ENCODE measurements around the gene STAG1.

- no peak for TF ChIP-seq MAX (CRISPR knock-in tag; IDR thresholded peaks at IDR 0.05)
- TF ChIP-seq POLR2A (conservative IDR thresholded peaks at IDR 0.05): no peak
- no peak for TF ChIP-seq ZNF444 (CRISPR knock-in tag; IDR thresholded peaks at IDR 0.05)
- no peak for TF ChIP-seq ZNF280B (CRISPR knock-in tag; IDR thresholded peaks at IDR 0.05)
- no peak for TF ChIP-seq NFXL1 (CRISPR knock-in tag; IDR thresholded peaks at IDR 0.05)
- TF ChIP-seq POLR2AphosphoS5 (IDR thresholded peaks at IDR 0.05; ENCODE audit: control insufficient read depth, insufficient read depth, low read depth, low read length): no peak
- no peak for TF ChIP-seq USF2 (CRISPR knock-in tag; IDR thresholded peaks at IDR 0.05)
- no peak for TF ChIP-seq ZNF239 (CRISPR knock-in tag; IDR thresholded peaks at IDR 0.05)
- no peak for TF ChIP-seq TOE1 (IDR thresholded peaks at IDR 0.05; ENCODE audit: borderline replicate concordance)
- TF ChIP-seq TOE1 (CRISPR knock-in tag; IDR thresholded peaks at IDR 0.05; ENCODE audit: borderline replicate concordance, low read depth): no peak
- no peak for TF ChIP-seq TBP (optimal IDR thresholded peaks at IDR 0.05; ENCODE audit: low read depth, low read length)
Measured at GRCh38 chr3:136457793-136458192, 294.4 kb downstream of the STAG1 start.

Data from K562 (cell line).